PFSK-1 (cell line): ENCODE measurements around the gene UNC80.

Experiments used
- FOXP2 ChIP-seq: optimal IDR thresholded peaks from 2 replicates; pipeline ENCODE3; 2011; ENCODE audit warnings: borderline replicate concordance, control low read depth, inconsistent platforms; ENCODE audit not compliant: insufficient read depth; ENCODE audit errors: extremely low read length, extremely low read depth
- POLR2AphosphoS5 ChIP-seq: IDR thresholded peaks from 2 replicates; pipeline ENCODE4 v1.6.1; 2012; ENCODE audit warnings: low read depth, mild to moderate bottlenecking, control low read depth, low read length, moderate library complexity
- SIN3A ChIP-seq: IDR thresholded peaks from 2 replicates; pipeline ENCODE4 v1.6.1; 2012; ENCODE audit warnings: mild to moderate bottlenecking, low read length, moderate library complexity, borderline replicate concordance; ENCODE audit not compliant: insufficient read depth
- TAF1 ChIP-seq: IDR thresholded peaks from 2 replicates; pipeline ENCODE4 v1.6.1; 2012; ENCODE audit warnings: low read length, control low read depth, borderline replicate concordance; ENCODE audit not compliant: insufficient read depth
- TF ChIP-seq, protein P1 (sequence below), 2 experiments: IDR thresholded peaks; 2 replicates each; pipeline versions ENCODE4 v1.6.1 to v1.8.0; 2011 to 2012; ENCODE audit warnings: low read depth in 2 of 2, low read length in 2 of 2, control low read depth in 1 of 2, inconsistent platforms in 1 of 2, mild to moderate bottlenecking in 1 of 2, moderate library complexity in 1 of 2; ENCODE audit not compliant: insufficient read depth in 1 of 2

DNA sequence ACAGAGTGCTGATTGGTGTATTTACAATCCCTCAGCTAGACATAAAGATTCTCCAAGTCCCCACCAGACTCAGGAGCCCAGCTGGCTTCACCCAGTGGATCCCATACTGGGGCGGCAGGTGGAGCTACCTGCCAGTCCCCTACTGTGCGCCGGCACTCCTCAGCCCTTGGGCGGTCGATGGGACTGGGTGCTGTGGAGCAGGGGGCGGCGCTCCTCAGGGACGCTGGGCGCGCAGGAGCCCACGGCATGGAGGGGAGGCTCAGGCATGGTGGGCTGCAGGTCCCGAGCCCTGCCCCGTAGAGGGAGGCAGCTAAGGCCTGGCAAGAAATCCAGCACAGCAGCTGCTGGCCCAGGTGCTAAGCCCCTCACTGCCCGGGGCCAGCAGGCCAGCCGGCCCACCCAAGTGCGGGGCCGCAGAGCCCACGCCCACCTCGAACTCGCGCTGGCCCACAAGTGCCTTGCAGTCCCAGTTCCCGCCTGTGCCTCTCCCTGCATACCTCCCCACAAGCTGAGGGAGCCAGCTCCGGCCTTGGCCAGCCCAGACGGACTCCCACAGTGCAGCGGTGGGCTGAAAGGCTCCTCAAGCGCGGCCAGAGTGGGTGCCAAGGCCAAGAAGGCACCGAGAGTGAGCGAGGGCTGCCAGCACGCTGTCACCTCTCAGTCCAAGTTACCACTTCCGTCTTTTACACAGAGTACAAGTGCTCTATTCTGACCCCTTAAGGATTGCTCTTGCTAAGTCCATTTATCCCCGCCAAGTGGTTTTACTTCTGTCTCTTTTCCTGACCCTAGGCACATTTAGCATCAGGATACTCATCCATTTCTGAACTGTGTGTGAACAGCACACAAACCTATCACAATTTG lies 229.1 kb downstream of the UNC80 start:
- no peak for TF ChIP-seq SIN3A
- no peak for TF ChIP-seq POLR2AphosphoS5
- TF ChIP-seq TAF1 = no peak
- TF ChIP-seq FOXP2 = no peak
- TF ChIP-seq, protein P1, sequence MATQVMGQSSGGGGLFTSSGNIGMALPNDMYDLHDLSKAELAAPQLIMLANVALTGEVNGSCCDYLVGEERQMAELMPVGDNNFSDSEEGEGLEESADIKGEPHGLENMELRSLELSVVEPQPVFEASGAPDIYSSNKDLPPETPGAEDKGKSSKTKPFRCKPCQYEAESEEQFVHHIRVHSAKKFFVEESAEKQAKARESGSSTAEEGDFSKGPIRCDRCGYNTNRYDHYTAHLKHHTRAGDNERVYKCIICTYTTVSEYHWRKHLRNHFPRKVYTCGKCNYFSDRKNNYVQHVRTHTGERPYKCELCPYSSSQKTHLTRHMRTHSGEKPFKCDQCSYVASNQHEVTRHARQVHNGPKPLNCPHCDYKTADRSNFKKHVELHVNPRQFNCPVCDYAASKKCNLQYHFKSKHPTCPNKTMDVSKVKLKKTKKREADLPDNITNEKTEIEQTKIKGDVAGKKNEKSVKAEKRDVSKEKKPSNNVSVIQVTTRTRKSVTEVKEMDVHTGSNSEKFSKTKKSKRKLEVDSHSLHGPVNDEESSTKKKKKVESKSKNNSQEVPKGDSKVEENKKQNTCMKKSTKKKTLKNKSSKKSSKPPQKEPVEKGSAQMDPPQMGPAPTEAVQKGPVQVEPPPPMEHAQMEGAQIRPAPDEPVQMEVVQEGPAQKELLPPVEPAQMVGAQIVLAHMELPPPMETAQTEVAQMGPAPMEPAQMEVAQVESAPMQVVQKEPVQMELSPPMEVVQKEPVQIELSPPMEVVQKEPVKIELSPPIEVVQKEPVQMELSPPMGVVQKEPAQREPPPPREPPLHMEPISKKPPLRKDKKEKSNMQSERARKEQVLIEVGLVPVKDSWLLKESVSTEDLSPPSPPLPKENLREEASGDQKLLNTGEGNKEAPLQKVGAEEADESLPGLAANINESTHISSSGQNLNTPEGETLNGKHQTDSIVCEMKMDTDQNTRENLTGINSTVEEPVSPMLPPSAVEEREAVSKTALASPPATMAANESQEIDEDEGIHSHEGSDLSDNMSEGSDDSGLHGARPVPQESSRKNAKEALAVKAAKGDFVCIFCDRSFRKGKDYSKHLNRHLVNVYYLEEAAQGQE (IDR thresholded peaks at IDR 0.05; ENCODE audit: insufficient read depth in 1 of 2, low read depth in 2 of 2, low read length in 2 of 2) = no peak
